T-helper 1 cell treated with Interleukin-12 subunit alpha and Interleukin-12 subunit beta and Interleukin-4 antibody, amounts not matched to agents 30 ng/mL and 1 ng/mL, for 36 hours (primary cell): Measurements from ENCODE around the gene AFDN. TPM values are rescaled to one million over a fixed set of nuclear protein-coding genes. Genes with fewer than 3 reads are reported as not detected.

Experiments used
- intact Hi-C: fragments of 100-400 bp; cut with micrococcal nuclease; formaldehyde crosslinking; loops from one replicate; pipeline ENCODE4 v1.15.1; 2024
- total RNA-seq: library from RNA; stranded (reverse); gene quantifications from 2 replicates; pipeline ENCODE4 v1.2.3, GENCODE V29; 2022

AFDN gene
- total RNA-seq, 1 donor from 2014 or later: 77.7 TPM

GRCh38 chr6:167817016-167817415 lies 9.7 kb upstream of the AFDN start:
- intact Hi-C loops: no loop called here

- intact Hi-C loops: no loop called here
These were observed 9.0 kb upstream of the AFDN start for GRCh38 chr6:167817729-167818128.

GRCh38 chr6:167819576-167819975 lies 7.1 kb upstream of the AFDN start:
- intact Hi-C loops: no loop called here

- intact Hi-C loops: loop anchor here (10.0 kb wide), 3 partner anchors 1394 to 1904 kb away; partner anchors contain the start of gene PHF10
These were observed 6.0 kb upstream of the AFDN start for GRCh38 chr6:167820681-167821080.

- intact Hi-C loops: loop anchor here (5.0 to 10.0 kb wide), 5 partner anchors 472 to 1900 kb away; partner anchors contain the start of genes CEP43 and PHF10
These were observed 1.9 kb upstream of the AFDN start for GRCh38 chr6:167824591-167825331.

GRCh38 chr6:167825332-167826229 lies 1.1 kb upstream of the AFDN start:
- intact Hi-C loops: loop anchor here (1.0 to 10.0 kb wide), 8 partner anchors 73 to 1899 kb away; partner anchors contain the start of genes CEP43 and PHF10

GRCh38 chr6:167826230-167826895 lies 348 bp upstream of the AFDN start:
- intact Hi-C loops: loop anchor here (1.0 to 10.0 kb wide), 8 partner anchors 72 to 1898 kb away; partner anchors contain the start of genes CEP43 and PHF10

- intact Hi-C loops: loop anchor here (2.0 to 10.0 kb wide), 6 partner anchors 475 to 1897 kb away; partner anchors contain the start of genes CEP43, PHF10 and RPS6KA2
These were observed 1.0 kb downstream of the AFDN start for GRCh38 chr6:167827583-167828324.

GRCh38 chr6:167828325-167828956 lies 1.7 kb downstream of the AFDN start:
- intact Hi-C loops: loop anchor here (2.0 to 10.0 kb wide), 6 partner anchors 476 to 1896 kb away; partner anchors contain the start of genes CEP43, PHF10 and RPS6KA2

GRCh38 chr6:167829513-167829912 lies 2.8 kb downstream of the AFDN start:
- intact Hi-C loops: loop anchor here (2.0 to 10.0 kb wide), 6 partner anchors 477 to 1895 kb away; partner anchors contain the start of genes CEP43, PHF10 and RPS6KA2

GRCh38 chr6:167831281-167831828 lies 4.6 kb downstream of the AFDN start:
- intact Hi-C loops: loop anchor here (2.0 to 5.0 kb wide), 2 partner anchors 25 to 879 kb away; no protein-coding TSS in a partner anchor

GRCh38 chr6:167832497-167833395 lies 6.0 kb downstream of the AFDN start:
- intact Hi-C loops: loop anchor here (2.0 to 5.0 kb wide), 3 partner anchors 18 to 880 kb away; no protein-coding TSS in a partner anchor

- intact Hi-C loops: loop anchor here (2.0 to 5.0 kb wide), 3 partner anchors 17 to 881 kb away; no protein-coding TSS in a partner anchor
These were observed 6.7 kb downstream of the AFDN start for GRCh38 chr6:167833396-167833763.

GRCh38 chr6:167835260-167835659 lies 8.5 kb downstream of the AFDN start:
- intact Hi-C loops: no loop called here

- intact Hi-C loops: no loop called here
These were observed 10.0 kb downstream of the AFDN start for GRCh38 chr6:167836721-167837120.

GRCh38 chr6:167838207-167838748 lies 11.6 kb downstream of the AFDN start:
- intact Hi-C loops: no loop called here

GRCh38 chr6:167839343-167839742 lies 12.6 kb downstream of the AFDN start:
- intact Hi-C loops: no loop called here

GRCh38 chr6:167839755-167840154 lies 13.0 kb downstream of the AFDN start:
- intact Hi-C loops: no loop called here
